GM12878 (cell line): Measurements from ENCODE around the gene MAST1. TPM values are rescaled to one million over a fixed set of nuclear protein-coding genes. Genes with fewer than 3 reads are reported as not detected.

ENCODE experiments used
- ATAC-seq: fragments of 200-7000 bp; cut with Tn5 transposase; 3 replicates; pipeline ENCODE4 v1.9.1; 2020; ENCODE audit warnings: mild to moderate bottlenecking, moderate library complexity
- BruUV-seq: library from RNA; stranded (reverse); fragments of 400-500 nt; replicated peaks from 2 replicates; lab custom pipeline; 2021; lab: Mats Ljungman, UMichigan
- CTCF ChIA-PET: fragments of 300-600 bp; sonication (Branson Sonifier 250); formaldehyde crosslinking; extraction: SDS; loops from one replicate; lab custom pipeline; 2021; ENCODE audit warnings: inconsistent platforms; lab: Yijun Ruan, JAX
- POLR2A ChIA-PET: fragments of 350-600 bp; formaldehyde crosslinking; extraction: SDS; loops from one replicate; lab custom pipeline; 2021; ENCODE audit warnings: inconsistent platforms; lab: Charles Lee
- RAD21 ChIA-PET: fragments of 300-600 bp; sonication (Branson Sonifier 250); formaldehyde crosslinking; loops from one replicate; lab custom pipeline; 2023; ENCODE audit warnings: antibody characterized with exemption; ENCODE audit not compliant: unreplicated experiment; lab: Charles Lee
- SMC1A ChIA-PET: fragments of 300-600 bp; sonication (Branson Sonifier 250); formaldehyde crosslinking; loops from one replicate; lab custom pipeline; 2023; ENCODE audit not compliant: unreplicated experiment, uncharacterized antibody; lab: Charles Lee
- DNase-seq: peaks from one replicate; pipeline ENCODE4 v3.0.0-alpha.2; 2011; ENCODE audit warnings: low read depth, low spot score
- FAIRE-seq: peaks from 3 replicates; lab custom pipeline; 2011; peaks lifted over from hg19 to GRCh38; lab: Jason Lieb, UNC
- H2AFZ ChIP-seq: 2 replicates; pipeline ENCODE4 v1.6.0; 2011; ENCODE audit warnings: low read depth, low read length, control low read depth; ENCODE audit not compliant: control insufficient read depth
- H3K27ac ChIP-seq: 2 replicates; pipeline ENCODE4 v1.5.1; 2011; ENCODE audit warnings: control low read depth; ENCODE audit not compliant: control insufficient read depth, insufficient read depth
- H3K27me3 ChIP-seq, 2 experiments: replicated peaks in 1 of 2; 2 replicates each; pipeline versions ENCODE4 v1.6.0 to v1.6.1; 2011; ENCODE audit warnings: low read length in 1 of 2; ENCODE audit not compliant: control insufficient read depth in 2 of 2, insufficient read depth in 2 of 2
- H3K36me3 ChIP-seq, 2 experiments: 2 replicates each; pipeline ENCODE4 v1.5.1; 2011; ENCODE audit warnings: low read length in 1 of 2; ENCODE audit not compliant: control insufficient read depth in 2 of 2, insufficient read depth in 2 of 2
- H3K4me1 ChIP-seq: 2 replicates; pipeline ENCODE4 v1.6.1; 2011; ENCODE audit warnings: mild to moderate bottlenecking, low read length, moderate library complexity, mixed read lengths; ENCODE audit not compliant: control insufficient read depth, insufficient read depth
- H3K4me2 ChIP-seq: 2 replicates; pipeline ENCODE4 v1.6.0; 2011; ENCODE audit warnings: control low read depth; ENCODE audit not compliant: control insufficient read depth, insufficient read depth
- H3K4me3 ChIP-seq: fragments of 200-600 bp; sonication (generic); 2 replicates; pipeline ENCODE4 v1.5.1; 2016
- H3K79me2 ChIP-seq: 2 replicates; pipeline ENCODE4 v1.6.0; 2011; ENCODE audit warnings: low read length; ENCODE audit not compliant: control insufficient read depth, insufficient read depth
- H3K9ac ChIP-seq: 2 replicates; pipeline ENCODE4 v1.8.0; 2011; ENCODE audit warnings: low read length, control low read depth, mixed read lengths; ENCODE audit not compliant: control insufficient read depth, insufficient read depth
- H3K9me3 ChIP-seq: replicated peaks from 3 replicates; pipeline ENCODE4 v1.5.1; 2011; ENCODE audit warnings: mild to moderate bottlenecking, low read length; ENCODE audit not compliant: control insufficient read depth, insufficient read depth
- H4K20me1 ChIP-seq: 2 replicates; pipeline ENCODE4 v1.6.0; 2011; ENCODE audit not compliant: control insufficient read depth, insufficient read depth
- CBX3 ChIP-seq: fragments of 200-600 bp; sonication (generic); IDR thresholded peaks from 2 replicates; pipeline ENCODE4 v1.6.1; 2016; ENCODE audit warnings: low read depth, borderline replicate concordance
- KAT2A ChIP-seq: conservative IDR thresholded peaks from 2 replicates; pipeline ENCODE4 v1.6.1; 2011; ENCODE audit warnings: low read depth, low read length; ENCODE audit not compliant: control insufficient read depth
- TCF12 ChIP-seq: IDR thresholded peaks from 2 replicates; pipeline ENCODE4 v1.6.1; 2011; ENCODE audit warnings: low read depth, mild to moderate bottlenecking, low read length
- YY1 ChIP-seq: IDR thresholded peaks from 2 replicates; pipeline ENCODE4 v1.6.1; 2011; ENCODE audit warnings: low read depth, mild to moderate bottlenecking, low read length
- ZNF687 ChIP-seq: fragments of 450-650 bp; IDR thresholded peaks from 2 replicates; pipeline ENCODE4 v1.6.1; 2017; ENCODE audit warnings: mild to moderate bottlenecking, moderate library complexity
- WGBS: methylation state at CpG from one replicate; pipeline ENCODE4 v1.1.6; 2016; ENCODE audit warnings: low lambda C conversion rate; ENCODE audit not compliant: insufficient replicate concordance, insufficient coverage; ENCODE audit errors: missing lambda C conversion rate; 5-methylcytosine and 5-hydroxymethylcytosine counted together
- in situ Hi-C: fragments of 300-500 bp; cut with MboI; formaldehyde crosslinking; loops from 9 replicates; pipeline ENCODE4 v1.14.3; 2018; ENCODE audit warnings: mixed read lengths
- intact Hi-C: fragments of 100-400 bp; cut with micrococcal nuclease; formaldehyde crosslinking; loops from one replicate; pipeline ENCODE4 v1.14.2; 2022; ENCODE audit not compliant: unreplicated experiment
- polyA plus RNA-seq, 11 experiments: library from polyadenylated mRNA; depleted of rRNA in 4 of 11; unstranded in 6 of 11; stranded (reverse) in 5 of 11; fragments of >200 nt; fragmentation: Nextera tagmentation in 4 of 11; fragmentation: Illumina TruSeq in 1 of 11; extraction: Ambion mirVana in 4 of 11; extraction: Trizol in 1 of 11; gene quantifications; 1 replicate in 1 of 11; 2 replicates in 10 of 11; pipeline versions ENCODE4 v1.2.1 to v1.2.3, GENCODE V29; 2011 to 2016; ENCODE audit warnings: inconsistent platforms in 2 of 11, missing spikeins in 2 of 11, low read depth in 1 of 11
- total RNA-seq, 4 experiments: library from RNA; depleted of rRNA in 3 of 4; stranded (reverse); fragments of >200 nt in 3 of 4; fragmentation: Illumina TruSeq in 1 of 4; extraction: Trizol in 1 of 4; gene quantifications; 2 replicates each; pipeline versions ENCODE4 v1.2.1 to v1.2.3, GENCODE V29; 2013 to 2021

The MAST1 gene
- total and polyA plus RNA-seq, 10 of the 15 experiments (the other 5 are each of a cell fraction or from before 2014, with no cell fraction given), result 0.08 to 0.79 (median 0.44) TPM; not detected in 1

DNA sequence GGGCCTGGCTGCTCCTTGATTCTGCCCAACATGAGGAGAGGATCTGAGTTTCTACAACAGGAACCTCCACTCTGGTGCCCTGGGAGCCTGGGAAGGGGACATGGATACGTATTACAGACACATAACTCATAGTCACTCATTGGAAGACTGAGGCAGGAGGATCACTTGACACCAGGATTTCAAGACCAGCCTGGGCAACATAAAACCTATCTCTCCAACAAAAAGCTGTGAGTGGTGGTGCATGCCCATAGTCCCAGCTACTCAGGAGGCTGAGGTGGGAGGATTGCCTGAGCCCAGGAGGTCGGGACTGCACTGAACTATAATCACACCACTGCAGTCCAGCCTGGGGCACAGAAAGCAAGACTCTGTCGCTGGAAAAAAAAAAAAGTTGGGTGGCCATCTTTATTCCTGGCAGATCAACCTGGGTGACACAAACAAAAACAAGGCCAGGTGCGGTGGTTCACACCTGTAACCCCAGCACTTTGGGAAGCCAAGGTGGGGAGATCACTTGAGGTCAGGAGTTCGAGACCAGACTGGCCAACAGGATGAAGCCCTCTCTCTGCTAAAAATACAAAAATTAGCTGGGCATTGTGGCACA lies 49.8 kb downstream of the MAST1 start:
- Histone ChIP-seq H2AFZ (no peak overlapping the region), H3K4me1 (peaks cover 19% of the 10 kb centered on the region), H3K9ac (no peak overlapping the region), H3K27me3 (no peaks in the 10 kb centered on the region; a peak in 1 of 4 replicates), H3K9me3 (peaks cover 7% of the 10 kb centered on the region), H3K27ac (no peak overlapping the region), H4K20me1 (no peaks in the 10 kb centered on the region), H3K4me3 (no peak overlapping the region), H3K36me3 (no peaks in the 10 kb centered on the region), H3K4me2 (no peak overlapping the region), H3K79me2 (peaks cover 10% of the 10 kb centered on the region)
- in situ Hi-C loops (loop anchor here (10.0 kb wide), 1 partner anchor 207 kb away; no protein-coding TSS in a partner anchor), intact Hi-C loops (no loop called here)
- DNase-seq (no peak), FAIRE-seq (no peak), ATAC-seq (no peak)
- CTCF ChIA-PET, result interaction anchor here (0.6 to 13.2 kb wide), 2 partner anchors 75 to 139 kb away, joined by 3 to 182 read pairs; no protein-coding TSS in a partner anchor
- no TSS peak for BruUV-seq
- TF ChIP-seq KAT2A (no peak), ZNF687 (no peak), CBX3 (no peak), TCF12 (no peak), YY1 (peak; percentile 24; the same call in 1 of the 2 replicates)
- RAD21 ChIA-PET, result interaction anchor here (0.6 kb wide), 1 partner anchor 124 kb away, joined by 3 read pairs; no protein-coding TSS in a partner anchor
- SMC1A ChIA-PET, result interaction anchor here (1.5 kb wide), 1 partner anchor 12 kb away, joined by 4 read pairs; no protein-coding TSS in a partner anchor
- 21% methylated on average over 5 of the region's 5 CpGs for WGBS
- POLR2A ChIA-PET, result no interaction called here
